ENCODE measurements around the gene MED9.
"Not testable (repeated sequence)": the region's sequence is repeated elsewhere in the genome, so short reads cannot be mapped to it uniquely, and the experiment has no call there.

Gene MED9

DNA sequence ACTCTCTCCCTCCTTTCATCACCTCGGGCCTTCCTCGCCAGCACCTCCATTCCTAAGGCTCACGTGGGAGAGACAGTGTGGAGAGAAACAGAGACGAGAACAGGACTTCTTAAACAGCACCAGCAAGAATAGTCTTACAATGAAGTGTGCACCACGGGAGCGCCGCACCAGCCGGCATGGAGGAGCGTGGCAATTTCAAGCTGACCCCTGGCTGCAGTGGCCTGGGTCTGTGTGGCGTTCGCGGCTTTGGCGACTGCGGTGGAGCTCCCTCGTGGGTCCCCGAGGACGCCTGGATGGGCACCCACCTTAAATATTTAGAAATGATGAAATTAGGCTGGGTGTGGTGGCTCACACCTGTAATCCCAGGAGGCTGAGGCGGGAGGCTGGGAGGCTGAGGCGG lies 20.5 kb upstream of the MED9 start:
- DNase-seq = no peak

DNA sequence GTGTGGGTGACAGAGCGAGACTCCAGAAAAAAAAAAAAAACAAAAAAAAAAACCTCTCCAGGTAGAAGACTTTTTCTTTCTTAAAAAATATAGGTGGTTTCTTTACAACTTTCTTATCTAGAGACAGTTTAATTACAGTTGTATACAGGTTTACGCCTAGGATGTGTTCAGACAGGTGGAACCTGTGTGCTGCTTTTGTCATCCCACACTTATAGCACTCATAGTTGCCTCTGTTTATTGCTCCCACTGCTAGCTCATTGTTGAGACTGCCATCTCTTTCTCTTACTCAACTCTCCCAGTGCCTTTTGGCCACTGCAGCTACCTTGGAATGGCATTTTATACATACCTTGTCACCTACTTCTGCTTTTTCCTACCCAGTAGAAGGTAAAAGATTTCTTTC lies 19.1 kb upstream of the MED9 start:
- DNase-seq = no peak

DNA sequence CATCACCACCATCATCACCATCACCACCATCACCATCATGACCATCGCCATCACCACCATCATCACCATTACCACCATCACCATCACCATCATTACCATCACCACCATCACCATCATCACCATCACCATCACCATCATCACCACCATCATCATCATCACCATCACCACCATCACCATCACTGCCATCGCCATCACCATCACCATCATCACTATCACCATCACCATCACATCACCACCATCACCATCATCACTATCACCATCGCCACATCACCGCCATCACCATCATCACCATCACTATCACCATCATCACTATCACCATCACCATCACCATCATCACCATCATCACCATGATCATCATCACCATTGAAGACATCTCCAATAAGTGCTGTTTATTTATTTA lies 16.8 kb upstream of the MED9 start:
- DNase-seq = no peak

DNA sequence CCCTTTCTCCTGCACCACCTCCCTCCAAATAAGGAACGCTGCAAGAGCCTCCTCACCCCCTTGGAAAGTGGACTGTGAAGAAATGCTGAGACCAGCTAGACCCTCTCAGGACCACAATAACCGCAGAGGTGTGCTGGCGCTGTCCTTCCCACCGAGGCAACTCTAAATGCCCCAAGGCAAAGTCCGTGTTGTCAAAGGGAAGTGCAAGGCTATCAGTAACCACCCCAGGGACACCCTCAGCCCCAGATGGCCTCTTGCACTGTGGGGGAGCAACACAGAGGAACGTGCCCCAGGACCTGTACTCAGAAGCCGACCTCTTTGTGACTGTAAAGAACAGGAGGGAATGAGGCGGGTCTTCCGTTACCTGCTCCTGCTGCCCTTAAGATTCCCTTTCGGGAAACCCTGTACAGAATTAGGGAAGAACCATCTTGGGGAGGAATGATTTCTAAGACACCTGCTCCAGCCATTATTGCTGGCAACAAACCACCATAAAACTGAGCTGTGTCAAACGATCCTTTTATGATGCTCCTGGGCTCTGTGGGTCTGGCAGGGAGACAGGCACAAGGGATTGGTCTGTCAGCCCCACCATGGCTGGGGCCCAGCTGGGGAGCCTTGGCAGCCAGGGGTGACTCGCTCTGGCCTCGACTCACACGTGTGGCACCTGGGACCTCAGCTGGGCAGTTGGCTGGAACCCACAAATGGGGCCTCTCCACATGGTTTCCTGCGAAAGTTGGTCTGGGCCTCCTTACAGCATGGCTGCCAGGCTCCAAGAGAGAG lies 14.6 kb upstream of the MED9 start:
- no peak for DNase-seq

DNA sequence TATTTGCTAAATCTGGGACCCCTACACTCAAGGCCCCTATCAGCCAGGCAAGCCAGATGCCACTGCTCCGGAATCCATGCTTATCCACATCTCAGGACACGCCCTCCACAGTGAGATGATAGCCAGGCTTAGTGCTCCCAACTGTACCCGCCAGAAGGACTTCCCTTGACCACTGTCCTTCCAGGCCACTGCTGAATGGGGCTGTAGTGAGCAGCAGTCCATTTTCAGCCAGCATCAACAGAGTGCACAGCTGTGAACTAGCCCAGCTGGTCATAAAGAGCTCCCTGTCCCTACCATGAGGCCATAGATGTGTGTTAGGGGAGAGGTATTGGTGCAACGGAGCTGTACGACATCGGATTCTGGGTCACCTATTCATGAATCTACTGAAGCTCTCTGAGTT lies 13.0 kb upstream of the MED9 start:
- no peak for DNase-seq

DNA sequence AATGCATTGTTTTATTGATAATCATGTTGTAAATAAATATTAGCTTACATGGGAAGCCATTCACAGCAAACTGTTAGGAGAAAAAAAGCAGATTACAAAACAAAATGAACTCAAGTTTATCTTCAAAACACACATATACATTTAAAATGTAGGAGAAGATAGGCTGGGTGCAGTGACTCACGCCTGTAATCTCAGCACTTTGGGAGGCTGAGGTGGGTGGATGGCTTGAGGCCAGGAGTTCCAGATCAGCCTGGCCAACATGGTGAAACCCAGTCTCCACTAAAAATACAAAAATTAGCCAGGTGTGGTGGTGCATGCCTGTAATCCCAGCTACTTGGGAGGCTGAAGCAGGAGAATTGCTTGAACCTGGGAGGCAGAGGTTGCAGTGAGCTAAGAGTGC lies 10.9 kb upstream of the MED9 start:
- not testable (repeated sequence) for DNase-seq

DNA sequence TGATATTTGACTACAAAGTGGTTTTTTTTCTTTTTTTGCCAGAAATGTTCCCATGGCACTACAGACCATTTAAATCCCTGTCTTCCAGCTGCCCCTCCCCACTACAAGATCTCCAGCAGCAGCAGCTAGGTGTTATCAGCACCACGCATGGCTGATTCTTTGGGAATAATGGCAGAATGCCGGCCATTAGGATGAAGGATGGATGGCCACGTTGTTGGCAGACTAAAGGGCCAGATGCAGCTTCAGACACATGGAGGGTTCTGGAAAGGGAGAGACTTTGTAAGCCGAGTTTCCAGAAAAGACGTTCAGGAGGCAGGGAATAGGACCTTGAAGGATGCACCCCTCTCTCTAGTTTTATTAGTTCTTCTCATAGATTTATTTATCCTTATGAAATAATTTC lies 10.3 kb upstream of the MED9 start:
- no peak for DNase-seq

DNA sequence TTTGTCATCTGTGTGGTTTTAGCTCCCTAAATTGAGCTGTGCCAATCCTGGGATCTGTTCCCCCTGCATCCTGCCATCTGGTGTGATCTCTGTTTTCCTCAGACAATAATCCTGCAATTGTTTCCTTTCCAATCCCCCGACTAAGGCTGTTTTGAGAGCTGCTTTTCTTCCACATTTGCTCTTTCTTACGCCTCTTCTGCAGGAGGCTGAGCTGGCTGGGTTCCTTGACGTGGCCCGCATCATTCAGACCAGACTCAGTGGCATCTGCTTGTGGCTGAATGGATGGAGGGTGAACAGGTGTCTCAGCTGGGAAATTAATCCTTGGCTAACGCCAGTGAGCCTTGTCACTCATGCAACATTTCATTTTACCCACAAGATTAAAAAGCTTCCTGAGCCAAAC lies 9.8 kb upstream of the MED9 start:
- no peak for DNase-seq

DNA sequence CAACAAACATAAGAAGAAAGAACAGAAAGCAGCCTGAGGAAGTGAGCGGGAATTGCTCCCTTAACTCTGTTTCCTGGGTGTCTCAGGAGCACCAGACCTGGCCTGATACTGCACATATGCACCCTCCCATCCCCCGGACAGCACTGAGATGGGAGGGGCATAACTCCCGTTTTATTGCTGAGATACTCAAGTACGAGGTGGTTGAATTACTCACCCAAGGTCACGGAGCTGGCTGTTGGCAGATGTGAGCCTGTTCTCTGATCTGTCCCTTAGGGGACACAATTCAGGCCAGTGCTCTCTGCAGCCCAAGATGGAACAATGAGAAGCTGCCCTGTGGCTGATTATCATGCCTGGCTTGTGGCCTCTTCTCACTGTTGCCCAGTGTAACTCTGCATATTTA lies 9.1 kb upstream of the MED9 start:
- DNase-seq = peak; percentile 36

DNA sequence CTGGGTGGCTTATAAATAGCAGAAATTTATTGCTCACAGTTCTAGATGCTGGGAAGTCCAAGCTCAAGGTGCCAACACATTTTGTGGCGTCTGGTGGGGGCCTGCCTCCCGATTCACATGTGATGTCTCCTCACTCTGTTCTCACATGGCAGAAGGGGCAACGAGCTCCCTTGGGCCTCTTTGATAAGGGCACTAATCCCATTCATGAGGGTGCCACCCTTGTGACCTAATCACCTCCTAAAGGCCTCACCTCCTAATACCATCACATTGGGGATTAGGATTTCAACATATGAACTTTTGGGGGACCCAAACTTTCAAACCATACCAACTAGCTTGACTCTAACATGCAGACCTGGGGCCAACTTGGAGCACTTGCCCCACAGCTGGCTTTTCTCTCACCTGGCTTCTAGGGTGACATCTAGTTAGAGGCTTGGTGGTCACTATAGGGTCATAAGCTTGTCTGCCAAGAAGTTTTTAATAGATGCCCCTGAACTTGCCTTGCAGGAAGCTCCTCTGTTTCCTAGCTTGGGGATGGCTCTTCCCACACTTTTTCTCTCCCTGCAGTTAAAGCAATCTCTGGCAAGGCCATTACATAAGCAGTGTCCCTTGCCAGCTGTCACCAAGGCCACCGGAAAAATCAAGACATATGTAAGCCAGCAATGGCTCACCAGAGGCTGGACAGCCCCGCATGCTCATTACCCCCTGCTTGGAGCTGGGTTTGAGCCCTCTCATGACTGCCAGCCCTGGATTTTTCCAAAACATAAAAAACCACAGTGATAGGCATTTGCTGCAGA lies 8.4 kb upstream of the MED9 start:
- no peak for DNase-seq

DNA sequence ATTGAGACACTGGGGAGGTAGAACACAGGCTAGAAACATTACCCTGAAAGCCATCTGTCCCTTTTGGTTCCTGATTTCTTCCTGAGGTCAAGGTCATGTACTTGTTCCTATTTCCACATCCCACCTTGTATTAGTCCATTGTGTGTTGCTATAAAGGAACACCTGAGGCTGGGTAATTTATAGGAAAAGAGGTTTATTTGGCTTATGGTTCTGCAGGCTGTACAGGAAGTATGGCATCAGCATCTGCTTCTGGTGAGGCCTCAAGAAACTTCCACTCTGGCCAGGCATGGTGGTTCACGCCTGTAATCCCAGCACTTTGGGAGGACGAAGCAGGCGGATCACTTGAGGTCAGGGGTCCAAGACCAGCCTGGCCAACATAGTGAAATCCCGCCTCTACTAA lies 7.4 kb upstream of the MED9 start:
- no peak for DNase-seq

DNA sequence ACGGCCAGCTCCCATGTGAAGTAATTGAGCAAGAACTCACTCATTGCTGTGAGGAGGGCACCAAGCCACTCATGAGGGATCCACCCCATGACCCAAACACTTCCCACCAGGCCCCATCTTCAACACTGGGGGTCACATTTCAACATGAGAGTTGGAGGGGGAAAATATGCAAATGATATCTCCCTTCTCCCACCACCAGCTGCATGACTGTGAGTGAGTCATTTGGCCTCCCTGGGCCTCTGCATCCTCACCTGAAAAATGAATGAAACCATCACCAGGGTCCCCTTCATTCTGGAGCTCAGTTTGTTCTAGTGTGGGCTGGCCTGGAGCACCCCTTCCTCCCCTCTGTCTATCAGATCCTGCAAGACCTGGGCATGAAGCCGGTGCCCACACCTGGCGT lies 6.8 kb upstream of the MED9 start:
- DNase-seq = no peak

DNA sequence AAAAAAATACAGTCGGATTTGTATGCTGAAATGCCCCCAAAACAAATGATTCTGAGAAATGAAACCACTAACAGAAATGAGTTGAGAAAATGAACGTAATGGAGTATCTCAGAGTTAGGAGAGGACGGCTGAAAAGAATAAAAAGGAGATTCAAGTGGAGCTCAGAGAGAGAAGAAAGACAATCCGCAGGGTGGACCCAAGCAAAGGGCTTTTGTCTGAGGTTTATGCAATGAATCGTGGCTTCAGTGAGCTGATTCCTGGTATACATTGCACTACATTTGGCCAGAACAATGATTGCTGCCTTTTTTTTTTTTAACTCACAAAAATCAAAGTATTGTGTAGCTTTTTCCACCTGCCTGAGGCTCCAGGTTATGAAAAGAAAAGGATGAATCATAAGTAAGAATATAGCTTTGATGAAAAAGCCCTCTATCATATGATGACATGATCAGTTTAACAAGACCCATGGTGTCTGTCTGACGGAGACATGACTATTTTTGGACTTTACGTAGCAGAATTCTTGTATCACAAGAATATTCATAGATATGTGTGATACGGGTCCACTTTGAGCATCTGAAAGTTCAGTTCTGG lies 4.4 kb upstream of the MED9 start:
- DNase-seq = no peak

DNA sequence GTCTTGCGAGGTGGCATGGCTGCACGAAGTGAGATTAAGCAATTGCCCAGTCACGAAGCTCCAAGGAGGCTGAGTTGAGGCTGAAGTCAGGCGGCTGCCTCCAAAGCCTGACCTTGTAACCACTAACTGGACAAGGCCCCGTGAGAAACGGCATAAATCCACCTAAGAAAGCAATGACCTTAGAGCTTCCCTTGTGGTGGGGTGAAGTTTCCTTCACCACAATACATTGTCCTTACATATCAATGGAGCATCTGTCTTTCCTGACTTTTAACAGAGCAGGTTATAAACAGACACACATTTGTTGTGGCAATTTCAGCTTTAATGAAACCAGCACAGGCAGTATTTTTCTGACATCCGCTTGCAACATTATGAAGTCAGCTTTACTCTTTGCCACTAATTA lies 2.5 kb upstream of the MED9 start:
- DNase-seq = no peak

DNA sequence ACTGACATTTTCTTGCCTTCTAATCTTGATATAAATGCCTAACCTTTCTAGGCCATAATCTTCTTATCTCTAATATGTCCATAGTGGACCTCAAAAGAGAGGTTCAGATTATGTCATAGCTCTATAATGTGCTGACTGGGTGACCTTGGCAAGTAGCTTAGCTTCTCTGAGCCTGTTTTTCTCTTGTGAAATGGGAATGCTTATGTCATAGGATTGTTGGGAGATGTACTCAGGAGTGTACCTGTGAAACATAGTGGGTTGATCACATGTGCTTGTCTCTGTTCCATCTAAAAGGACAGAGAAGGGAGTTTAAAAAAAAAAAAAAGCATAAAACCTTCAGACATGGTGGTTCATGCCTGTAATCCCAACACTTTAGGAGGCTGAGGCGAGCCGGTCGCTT lies 2.4 kb downstream of the MED9 start:
- no peak for DNase-seq

DNA sequence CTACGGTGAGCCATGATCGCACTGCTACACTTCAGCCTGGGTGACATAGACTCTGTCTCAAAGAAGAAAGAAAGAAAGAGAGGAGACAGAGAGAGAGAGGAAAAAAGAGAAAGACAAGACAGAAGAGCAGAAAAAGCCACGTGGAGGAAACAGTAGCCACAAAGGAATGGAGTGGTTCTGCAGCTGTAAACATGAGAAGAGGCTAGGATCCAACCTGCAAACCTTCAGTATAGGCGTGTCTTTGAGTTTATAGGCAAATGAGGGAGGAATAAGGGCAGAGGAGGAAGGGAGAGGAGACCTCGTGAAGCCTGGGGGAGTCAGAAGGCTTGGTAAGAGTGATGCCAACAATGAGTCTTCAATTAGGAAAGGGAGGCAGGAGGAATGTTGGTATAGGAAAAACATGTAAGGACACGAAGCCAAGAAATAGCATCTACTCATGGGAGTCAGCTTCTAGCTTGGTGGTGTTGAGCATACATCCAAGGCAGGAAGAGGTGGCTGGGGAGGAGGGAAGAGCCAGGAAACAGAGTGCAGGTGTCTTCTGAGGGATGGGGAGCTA lies 3.9 kb downstream of the MED9 start:
- DNase-seq = no peak

DNA sequence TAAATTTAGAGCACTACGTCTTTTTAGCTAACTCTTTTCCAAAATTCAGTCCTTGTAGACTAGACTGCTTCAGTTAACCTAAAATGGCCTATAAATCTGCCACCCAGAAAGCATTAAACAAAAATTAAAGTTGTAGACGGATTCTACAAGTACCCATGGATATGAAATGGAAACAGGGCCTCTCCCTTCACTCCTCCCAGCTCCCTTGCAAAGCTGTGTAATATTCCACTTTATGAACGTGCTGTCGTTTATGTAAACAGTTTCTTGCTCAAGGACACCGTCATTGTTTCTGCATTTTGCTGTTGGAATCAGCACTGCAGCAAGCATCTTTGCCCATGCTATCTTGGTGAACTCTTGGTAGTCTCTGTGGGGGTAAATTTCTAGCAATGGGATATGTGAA lies 5.1 kb downstream of the MED9 start:
- DNase-seq = no peak

DNA sequence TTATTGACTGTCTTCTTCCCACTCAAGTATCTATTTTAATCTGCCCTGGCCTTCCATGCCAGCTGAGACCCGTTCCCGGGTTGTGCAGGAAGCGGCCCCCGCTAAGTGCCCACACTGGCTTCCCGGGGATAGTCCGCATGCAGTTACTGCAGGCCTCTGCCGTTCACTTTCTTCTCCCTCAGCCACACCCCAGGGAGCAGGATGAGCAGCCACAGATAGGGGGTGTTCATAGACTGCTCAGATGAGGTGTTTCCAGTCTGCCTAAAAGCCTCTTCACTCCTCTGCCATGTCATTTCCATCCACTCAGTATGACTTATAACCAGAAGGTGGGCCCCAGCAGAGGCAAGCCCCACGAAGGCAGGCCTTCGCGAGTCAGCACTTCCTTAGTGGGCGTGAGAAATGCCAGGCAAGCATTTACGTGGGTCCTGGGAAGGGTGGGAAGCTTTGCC lies 7.7 kb downstream of the MED9 start:
- no peak for DNase-seq

DNA sequence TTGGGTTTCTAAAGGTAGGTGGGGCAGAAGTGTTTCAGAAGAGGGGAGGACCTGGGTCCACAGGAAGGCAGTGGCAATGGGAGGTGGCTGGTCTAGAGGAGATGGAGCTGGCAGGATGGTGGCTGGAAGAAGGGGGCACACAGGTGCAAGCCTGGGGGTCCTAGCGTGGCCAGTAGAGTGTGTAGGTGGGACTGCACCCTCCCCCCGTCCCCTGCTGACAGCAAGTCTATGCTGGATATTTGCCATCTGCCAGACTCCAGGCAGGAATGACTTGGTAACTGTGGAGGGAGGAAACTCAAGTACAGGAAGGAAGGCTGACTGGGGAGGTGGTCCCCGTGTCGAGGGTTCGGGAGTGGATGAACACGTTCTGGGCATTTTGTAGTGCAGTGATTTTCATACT lies 8.6 kb downstream of the MED9 start:
- DNase-seq = no peak

DNA sequence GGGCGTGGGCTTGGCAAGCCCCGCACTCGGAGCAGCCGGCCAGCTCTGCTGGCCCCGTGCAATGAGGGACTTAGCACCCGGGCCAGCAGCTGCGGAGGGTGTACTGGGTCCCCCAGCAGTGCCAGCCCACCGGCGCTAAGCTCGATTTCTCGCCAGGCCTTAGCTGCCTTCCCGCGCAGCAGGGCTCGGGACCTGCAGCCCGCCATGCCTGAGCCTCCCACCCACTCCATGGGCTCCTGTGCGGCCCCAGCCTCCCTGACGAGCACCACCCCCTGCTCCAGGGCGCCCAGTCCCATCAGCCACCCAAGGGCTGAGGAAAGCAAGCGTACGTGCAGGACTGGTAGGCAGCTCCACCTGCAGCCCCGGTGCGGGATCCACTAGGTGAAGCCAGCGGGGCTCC lies 9.6 kb downstream of the MED9 start:
- DNase-seq = not testable (repeated sequence)

DNA sequence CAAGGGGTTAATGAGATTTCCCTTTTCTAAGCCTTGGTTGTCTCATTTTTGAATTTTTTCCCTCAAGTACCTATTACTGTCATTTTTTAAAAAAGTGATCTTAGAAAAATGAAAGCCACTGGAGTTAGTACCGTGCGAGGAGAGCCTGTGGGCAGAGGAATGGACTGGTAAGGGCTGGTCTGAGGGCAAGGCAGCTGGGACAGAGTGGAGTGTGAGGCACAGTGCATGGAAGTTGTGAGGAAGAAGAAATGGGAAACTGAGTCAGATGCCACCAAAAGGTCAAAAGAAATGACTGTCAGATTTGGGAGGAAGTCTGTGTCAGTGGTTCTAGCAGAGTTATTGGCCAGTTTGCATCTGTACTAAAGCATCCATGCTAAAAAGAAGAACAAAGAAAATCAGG lies 11.2 kb downstream of the MED9 start:
- no peak for DNase-seq

DNA sequence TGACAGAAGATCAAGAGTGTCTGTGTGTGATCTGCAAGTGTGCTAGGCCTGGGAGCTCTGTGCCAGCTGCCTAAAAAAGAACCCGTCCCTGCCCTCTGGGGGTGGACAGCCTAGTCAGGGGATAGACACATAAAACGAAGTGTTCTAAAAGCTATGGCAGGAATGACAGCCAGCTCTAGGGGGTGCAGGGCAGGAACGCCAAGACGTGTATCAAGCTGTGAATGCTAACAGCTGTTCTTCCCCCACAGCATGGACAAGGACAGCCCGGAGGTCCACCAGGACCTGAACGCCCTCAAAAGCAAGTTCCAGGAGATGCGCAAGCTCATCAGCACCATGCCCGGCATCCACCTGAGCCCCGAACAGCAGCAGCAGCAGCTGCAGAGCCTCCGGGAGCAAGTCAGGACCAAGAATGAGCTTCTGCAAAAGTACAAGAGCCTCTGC lies 14.3 kb downstream of the MED9 start:
- DNase-seq = no peak

DNA sequence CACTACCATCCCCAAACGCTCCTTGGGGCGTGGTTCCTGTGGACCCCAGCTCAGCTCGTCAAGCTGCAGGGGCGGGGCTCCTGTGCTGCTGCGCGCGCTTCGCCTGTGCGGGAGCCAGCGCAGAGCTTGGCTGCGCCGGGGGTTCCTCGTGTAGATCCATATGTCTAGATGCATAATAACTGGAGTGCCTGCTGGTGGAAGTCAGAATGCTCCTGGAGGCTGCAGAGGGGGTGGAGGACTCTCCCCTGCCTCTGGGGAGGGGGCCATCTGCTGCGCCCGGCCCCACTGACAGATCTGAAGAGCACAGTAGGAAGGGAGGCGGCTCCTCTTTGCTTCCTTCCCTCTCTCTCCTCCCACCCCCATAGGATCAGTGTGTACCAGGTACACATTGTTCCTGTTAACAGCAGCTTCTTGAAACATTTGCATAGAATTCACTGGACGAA lies 14.8 kb downstream of the MED9 start:
- no peak for DNase-seq

DNA sequence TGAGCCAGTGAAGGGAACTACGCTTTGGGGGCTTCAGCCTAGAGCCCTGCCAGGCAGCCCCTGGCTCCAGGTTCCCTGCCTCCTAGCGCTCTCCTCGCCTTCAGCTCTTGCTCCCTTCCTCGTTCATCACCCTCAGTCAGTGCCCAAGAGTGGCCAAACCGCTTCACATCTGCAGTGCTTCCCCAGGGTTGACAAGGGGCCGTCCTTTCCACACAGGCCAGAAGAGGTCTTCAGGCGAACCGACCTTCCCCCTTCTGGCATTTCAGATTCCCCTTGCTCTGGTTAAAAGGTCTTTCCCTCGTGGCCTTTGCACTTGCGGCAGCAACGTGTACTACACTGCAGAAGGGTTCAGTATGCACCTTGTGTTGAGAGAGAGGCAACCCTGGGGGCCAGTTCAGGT lies 15.3 kb downstream of the MED9 start:
- DNase-seq = no peak
